CD4-positive, alpha-beta T cell (primary cell): ENCODE data around the gene ALDH2. TPM values are rescaled to one million over a fixed set of nuclear protein-coding genes. Genes with fewer than 3 reads are reported as not detected.
"Not testable (repeated sequence)": the region's sequence is repeated elsewhere in the genome, so short reads cannot be mapped to it uniquely, and the experiment has no call there.

Experiments used
- ATAC-seq: fragments of 200-7000 bp; cut with Tn5 transposase; one replicate; pipeline ENCODE4 v1.10.0; 2022; ENCODE audit warnings: mild to moderate bottlenecking; ENCODE audit not compliant: poor library complexity
- CTCF ChIA-PET: fragments of 350-600 bp; sonication (Branson Sonifier 250); formaldehyde crosslinking; loops from one replicate; lab custom pipeline; 2021; ENCODE audit warnings: antibody characterized with exemption, inconsistent platforms; lab: Charles Lee
- POLR2A ChIA-PET: fragments of 350-600 bp; sonication (Branson Sonifier 250); formaldehyde crosslinking; loops from one replicate; lab custom pipeline; 2021; ENCODE audit warnings: antibody characterized with exemption, inconsistent platforms; lab: Charles Lee
- DNase-seq, 14 experiments: peaks; one replicate each; pipeline ENCODE4 v3.0.0-alpha.2; 2013 to 2020; ENCODE audit warnings: mixed read lengths in 2 of 14
- H3K27ac ChIP-seq, 2 donors: one replicate each; pipeline versions ENCODE4 v1.5.1 to v1.7.0; 2013; ENCODE audit warnings: low read length in 2 of 2, low read depth in 1 of 2, mild to moderate bottlenecking in 1 of 2
- H3K27me3 ChIP-seq, 2 experiments: 1 replicate in 1 of 2; 2 replicates in 1 of 2; pipeline versions ENCODE4 v1.6.1 to v1.7.0; 2013; ENCODE audit warnings: low read length in 2 of 2, control low read depth in 1 of 2, mild to moderate bottlenecking in 1 of 2, moderate library complexity in 1 of 2; ENCODE audit not compliant: insufficient read depth in 2 of 2, control insufficient read depth in 1 of 2
- H3K36me3 ChIP-seq: one replicate; pipeline ENCODE4 v1.6.1; 2013; ENCODE audit warnings: low read length, control low read depth; ENCODE audit not compliant: insufficient read depth
- H3K4me1 ChIP-seq: one replicate; pipeline ENCODE4 v1.6.1; 2013; ENCODE audit warnings: low read length, control low read depth; ENCODE audit not compliant: insufficient read depth
- H3K4me3 ChIP-seq: one replicate; pipeline ENCODE4 v1.5.1; 2013; ENCODE audit warnings: mild to moderate bottlenecking, low read length, moderate library complexity
- H3K9me3 ChIP-seq, 2 experiments: 1 replicate in 1 of 2; 2 replicates in 1 of 2; pipeline versions ENCODE4 v1.6.1 to v1.7.0; 2013; ENCODE audit warnings: low read length in 2 of 2, mild to moderate bottlenecking in 2 of 2, control low read depth in 1 of 2, moderate library complexity in 1 of 2; ENCODE audit not compliant: control insufficient read depth in 1 of 2, insufficient read depth in 1 of 2
- H3K27ac Mint-ChIP-seq: one replicate; pipeline ENCODE4 v1.8.0; 2020; ENCODE audit warnings: mixed read lengths
- H3K27me3 Mint-ChIP-seq: one replicate; pipeline ENCODE4 v1.8.0; 2021; ENCODE audit warnings: mixed read lengths
- H3K36me3 Mint-ChIP-seq: one replicate; pipeline ENCODE4 v1.8.0; 2021; ENCODE audit warnings: low read depth, mixed read lengths
- H3K4me1 Mint-ChIP-seq: one replicate; pipeline ENCODE4 v1.8.0; 2021; ENCODE audit warnings: low read depth, mixed read lengths
- H3K4me3 Mint-ChIP-seq: one replicate; pipeline ENCODE4 v1.8.0; 2020; ENCODE audit warnings: mild to moderate bottlenecking, mixed read lengths
- H3K9me3 Mint-ChIP-seq: one replicate; pipeline ENCODE4 v1.8.0; 2020; ENCODE audit warnings: mixed read lengths
- CTCF ChIP-seq: fragments of 200-600 bp; IDR thresholded peaks from one replicate; pipeline ENCODE4 v1.8.0; 2022; ENCODE audit warnings: antibody characterized with exemption, mild to moderate bottlenecking
- intact Hi-C, 2 experiments: fragments of 100-400 bp; cut with DNase I in 1 of 2; cut with micrococcal nuclease in 1 of 2; formaldehyde crosslinking; loops; one replicate each; pipeline versions ENCODE4 v1.15.1 to v1.9.0; 2023 to 2025; cut with DNase I, micrococcal nuclease
- total RNA-seq, 174 experiments: library from RNA in 2 of 174; stranded (reverse) in 2 of 174; gene quantifications; one replicate each; pipeline ENCODE4 v1.2.3 and lab custom pipeline; 2021 to 2026

The ALDH2 gene
- total RNA-seq, 2 experiments from 2014 or later, result 2.0 to 2.1 TPM

- CTCF ChIA-PET, result no interaction called here
- POLR2A ChIA-PET, result no interaction called here
- intact Hi-C loops, result no loop called here
- Histone ChIP-seq H3K27me3 (no peaks in the 10 kb centered on the region), H3K4me3 (no peak overlapping the region), H3K9me3 (no peaks in the 10 kb centered on the region), H3K36me3 (no peaks in the 10 kb centered on the region), H3K4me1 (no peaks in the 10 kb centered on the region), H3K27ac (no peak overlapping the region)
- DNase-seq (no peak), ATAC-seq (no peak)
- Mint-ChIP-seq H3K27ac (no peak overlapping the region), H3K27me3 (no peaks in the 10 kb centered on the region), H3K4me1 (no peaks in the 10 kb centered on the region), H3K4me3 (no peak overlapping the region), H3K36me3 (no peaks in the 10 kb centered on the region), H3K9me3 (no peaks in the 10 kb centered on the region)
- no peak for TF ChIP-seq CTCF
Measured at GRCh38 chr12:111807232-111807631, 40.5 kb downstream of the ALDH2 start.

- ChIA-PET CTCF (interaction anchor here (0.7 to 1.2 kb wide), 3 partner anchors 13 to 46 kb away, joined by 3 to 4 read pairs (median 3); partner anchors contain the start of genes ALDH2 and MAPKAPK5), POLR2A (interaction anchor here (0.8 to 2.0 kb wide), 4 partner anchors 28 to 128 kb away, joined by 3 to 18 read pairs (median 4); partner anchors contain the start of genes ACAD10, BRAP and MAPKAPK5)
- DNase-seq, result peak; percentile 32 to 85 (median 48)
- no peaks in the 10 kb centered on the region for H3K27me3 Mint-ChIP-seq
- Histone ChIP-seq H3K36me3 (no peaks in the 10 kb centered on the region), H3K27ac (no peak overlapping the region), H3K4me1 (peaks cover 6% of the 10 kb centered on the region), H3K4me3 (no peak overlapping the region), H3K27me3 (no peaks in the 10 kb centered on the region), H3K9me3 (no peaks in the 10 kb centered on the region)
- no peaks in the 10 kb centered on the region for H3K9me3 Mint-ChIP-seq
- no peak overlapping the region for H3K4me3 Mint-ChIP-seq
- peaks cover 6% of the 10 kb centered on the region for H3K4me1 Mint-ChIP-seq
- ATAC-seq, result peak; percentile 100
- no peak overlapping the region for H3K27ac Mint-ChIP-seq
- intact Hi-C loops, result loop anchor here (1.0 to 5.0 kb wide), 3 partner anchors 58 to 416 kb away; no protein-coding TSS in a partner anchor
- TF ChIP-seq CTCF, result peak; percentile 90
- H3K36me3 Mint-ChIP-seq, result no peaks in the 10 kb centered on the region
Measured at GRCh38 chr12:111812881-111813741, 46.4 kb downstream of the ALDH2 start.

- Histone ChIP-seq H3K36me3 (no peaks in the 10 kb centered on the region), H3K4me1 (peaks cover 6% of the 10 kb centered on the region), H3K9me3 (no peaks in the 10 kb centered on the region), H3K27me3 (no peaks in the 10 kb centered on the region), H3K27ac (no peak overlapping the region), H3K4me3 (no peak overlapping the region)
- no peaks in the 10 kb centered on the region for H3K9me3 Mint-ChIP-seq
- no peaks in the 10 kb centered on the region for H3K27me3 Mint-ChIP-seq
- no peak overlapping the region for H3K27ac Mint-ChIP-seq
- H3K36me3 Mint-ChIP-seq, result no peaks in the 10 kb centered on the region
- CTCF ChIA-PET, result interaction anchor here (0.6 kb wide), 1 partner anchor 1586 kb away, joined by 3 read pairs; no protein-coding TSS in a partner anchor
- POLR2A ChIA-PET, result interaction anchor here (1.1 kb wide), 1 partner anchor 25 kb away, joined by 3 read pairs; no protein-coding TSS in a partner anchor
- ATAC-seq (no peak), DNase-seq (no peak)
- H3K4me3 Mint-ChIP-seq, result no peak overlapping the region
- no peak for TF ChIP-seq CTCF
- intact Hi-C loops, result no loop called here
- H3K4me1 Mint-ChIP-seq, result peaks cover 6% of the 10 kb centered on the region
Measured at GRCh38 chr12:111816065-111816615, 49.4 kb downstream of the ALDH2 start.

- H3K4me1 Mint-ChIP-seq, H3K4me3 Mint-ChIP-seq, H3K27me3 ChIP-seq, H3K4me1 ChIP-seq, intact Hi-C loops, H3K36me3 Mint-ChIP-seq, H3K9me3 ChIP-seq, ATAC-seq, H3K27ac ChIP-seq, H3K27me3 Mint-ChIP-seq, H3K36me3 ChIP-seq, H3K4me3 ChIP-seq, H3K9me3 Mint-ChIP-seq, DNase-seq, POLR2A ChIA-PET, H3K27ac Mint-ChIP-seq, CTCF ChIA-PET: not testable (repeated sequence)
Measured at GRCh38 chr12:111816898-111817297, 50.2 kb downstream of the ALDH2 start.
